ENCODE results near the gene PHLDB1.

DNA sequence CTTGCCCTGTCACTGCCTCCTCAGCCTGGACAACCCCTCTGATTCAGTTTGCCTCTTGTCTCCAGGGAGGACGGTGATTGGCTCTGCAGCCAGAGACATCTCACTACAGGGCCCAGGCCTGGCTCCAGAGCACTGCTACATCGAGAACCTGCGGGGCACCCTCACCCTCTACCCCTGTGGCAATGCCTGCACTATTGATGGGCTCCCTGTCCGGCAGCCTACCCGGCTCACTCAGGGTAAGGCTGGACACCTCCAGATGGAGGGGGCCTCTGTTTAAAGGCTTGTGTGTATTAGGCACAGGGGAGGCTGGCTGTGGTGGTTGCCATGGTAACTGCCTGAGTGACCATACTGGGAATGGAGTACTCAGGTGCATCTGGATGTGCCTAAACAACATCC is 8.6 kb downstream of the PHLDB1 start:
- TF ChIP-seq, protein P1, sequence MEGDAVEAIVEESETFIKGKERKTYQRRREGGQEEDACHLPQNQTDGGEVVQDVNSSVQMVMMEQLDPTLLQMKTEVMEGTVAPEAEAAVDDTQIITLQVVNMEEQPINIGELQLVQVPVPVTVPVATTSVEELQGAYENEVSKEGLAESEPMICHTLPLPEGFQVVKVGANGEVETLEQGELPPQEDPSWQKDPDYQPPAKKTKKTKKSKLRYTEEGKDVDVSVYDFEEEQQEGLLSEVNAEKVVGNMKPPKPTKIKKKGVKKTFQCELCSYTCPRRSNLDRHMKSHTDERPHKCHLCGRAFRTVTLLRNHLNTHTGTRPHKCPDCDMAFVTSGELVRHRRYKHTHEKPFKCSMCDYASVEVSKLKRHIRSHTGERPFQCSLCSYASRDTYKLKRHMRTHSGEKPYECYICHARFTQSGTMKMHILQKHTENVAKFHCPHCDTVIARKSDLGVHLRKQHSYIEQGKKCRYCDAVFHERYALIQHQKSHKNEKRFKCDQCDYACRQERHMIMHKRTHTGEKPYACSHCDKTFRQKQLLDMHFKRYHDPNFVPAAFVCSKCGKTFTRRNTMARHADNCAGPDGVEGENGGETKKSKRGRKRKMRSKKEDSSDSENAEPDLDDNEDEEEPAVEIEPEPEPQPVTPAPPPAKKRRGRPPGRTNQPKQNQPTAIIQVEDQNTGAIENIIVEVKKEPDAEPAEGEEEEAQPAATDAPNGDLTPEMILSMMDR (conservative IDR thresholded peaks at IDR 0.05): no peak
- TF ChIP-seq EZH2 (IDR thresholded peaks at IDR 0.05; ENCODE audit: low read depth): no peak

Data from PC-9 (cell line).